GM18517 (cell line): ENCODE results near the gene TK1.
"Not testable (repeated sequence)": the region's sequence is repeated elsewhere in the genome, so short reads cannot be mapped to it uniquely, and the experiment has no call there.

Experiments
- ATAC-seq: cut with Tn5 transposase; IDR thresholded peaks from one replicate; pipeline ENCODE4 v1.9.1; 2021; ENCODE audit warnings: mild to moderate bottlenecking, moderate library complexity; ENCODE audit not compliant: unreplicated experiment

The TK1 gene, protein sequence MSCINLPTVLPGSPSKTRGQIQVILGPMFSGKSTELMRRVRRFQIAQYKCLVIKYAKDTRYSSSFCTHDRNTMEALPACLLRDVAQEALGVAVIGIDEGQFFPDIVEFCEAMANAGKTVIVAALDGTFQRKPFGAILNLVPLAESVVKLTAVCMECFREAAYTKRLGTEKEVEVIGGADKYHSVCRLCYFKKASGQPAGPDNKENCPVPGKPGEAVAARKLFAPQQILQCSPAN

DNA sequence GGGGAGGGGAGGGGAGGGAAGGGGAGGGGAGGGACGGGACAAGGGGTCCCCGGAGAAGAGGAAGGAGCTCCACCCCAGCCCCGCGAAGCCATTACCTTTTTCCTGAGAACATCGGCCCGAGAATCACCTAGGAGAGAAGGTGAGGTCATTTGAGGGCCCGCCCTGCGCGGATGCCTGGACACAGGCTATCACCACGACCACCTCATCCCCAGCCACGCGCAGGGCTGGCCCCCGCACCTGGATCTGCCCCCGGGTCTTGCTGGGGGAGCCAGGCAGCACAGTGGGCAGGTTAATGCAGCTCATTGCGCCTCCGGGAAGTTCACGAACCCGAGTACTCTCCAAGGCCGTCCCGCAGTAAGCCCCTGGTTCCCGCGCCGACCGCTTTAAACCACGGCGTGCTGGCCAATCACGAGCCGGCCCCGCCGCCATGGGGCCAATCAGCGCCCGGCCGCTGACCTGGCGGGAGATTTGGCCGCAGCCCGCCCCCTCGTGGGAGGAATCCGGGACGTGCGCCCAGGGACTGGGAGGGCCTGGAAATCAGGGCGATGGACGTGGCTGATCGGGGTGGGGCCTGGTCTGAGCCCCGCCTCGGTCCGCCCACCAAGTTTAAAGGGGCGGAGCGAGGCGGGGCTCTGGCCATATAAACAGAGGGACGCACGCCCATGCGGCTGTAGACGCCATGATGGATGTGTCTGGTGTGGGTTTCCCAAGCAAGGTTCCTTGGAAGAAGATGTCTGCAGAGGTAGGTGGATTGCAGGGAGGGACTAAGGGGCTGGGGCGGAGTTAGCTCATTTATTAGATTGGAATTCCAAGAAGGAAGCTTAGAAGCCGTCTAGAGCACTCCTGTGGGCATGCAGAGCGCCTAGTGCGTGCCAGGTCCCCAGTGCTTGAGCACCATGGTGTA, at the start of gene TK1, which contains the start of gene AFMID:
TSS of gene TK1 (minus strand) at position 361 of the 904 bp plus-strand sequence. CDS start at position 303, 58 bp downstream.
TSS of gene AFMID (plus strand) at position 671 of the 904 bp plus-strand sequence. CDS start at position 680, 9 bp downstream.
- peak; percentile 74 for ATAC-seq

DNA sequence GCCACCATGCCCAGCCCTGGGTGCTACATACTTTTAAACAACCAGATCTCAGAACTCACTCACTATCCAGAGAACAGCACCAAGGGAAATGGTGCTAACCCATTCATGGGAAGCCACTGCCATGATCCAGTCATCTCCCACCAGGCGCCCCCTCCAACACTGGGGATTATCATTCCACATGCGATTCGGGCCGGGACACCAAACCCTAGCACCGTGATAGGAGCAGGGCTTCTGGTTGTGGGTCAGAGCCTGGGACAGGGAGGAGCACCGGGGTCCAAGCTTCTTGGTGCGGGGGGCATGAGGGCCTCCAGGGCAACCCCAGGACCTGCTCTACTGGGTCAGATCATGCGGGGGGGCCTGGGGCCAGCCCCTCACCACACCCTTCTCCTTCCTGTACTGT, 49.0 kb upstream of the TK1 start:
- ATAC-seq = no peak

DNA sequence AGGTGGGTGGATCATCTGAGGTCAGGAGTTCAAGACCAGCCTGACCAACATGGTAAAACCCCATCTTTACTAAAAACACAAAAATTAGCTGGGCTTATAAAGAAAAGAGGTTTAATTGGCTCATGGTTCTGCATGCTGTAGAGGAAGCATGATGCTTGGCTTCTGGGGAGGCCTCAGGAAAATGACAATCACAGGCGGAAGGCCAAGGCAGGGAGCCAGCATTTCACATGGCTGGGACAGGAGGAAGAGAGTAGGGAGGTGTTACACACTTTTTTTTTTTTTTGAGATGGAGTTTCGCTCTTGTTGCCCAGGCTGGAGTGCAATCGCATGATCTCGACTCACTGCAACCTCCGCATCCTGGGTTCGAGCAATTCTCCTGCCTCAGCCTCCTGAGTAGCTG, 48.2 kb upstream of the TK1 start:
- not testable (repeated sequence) for ATAC-seq

DNA sequence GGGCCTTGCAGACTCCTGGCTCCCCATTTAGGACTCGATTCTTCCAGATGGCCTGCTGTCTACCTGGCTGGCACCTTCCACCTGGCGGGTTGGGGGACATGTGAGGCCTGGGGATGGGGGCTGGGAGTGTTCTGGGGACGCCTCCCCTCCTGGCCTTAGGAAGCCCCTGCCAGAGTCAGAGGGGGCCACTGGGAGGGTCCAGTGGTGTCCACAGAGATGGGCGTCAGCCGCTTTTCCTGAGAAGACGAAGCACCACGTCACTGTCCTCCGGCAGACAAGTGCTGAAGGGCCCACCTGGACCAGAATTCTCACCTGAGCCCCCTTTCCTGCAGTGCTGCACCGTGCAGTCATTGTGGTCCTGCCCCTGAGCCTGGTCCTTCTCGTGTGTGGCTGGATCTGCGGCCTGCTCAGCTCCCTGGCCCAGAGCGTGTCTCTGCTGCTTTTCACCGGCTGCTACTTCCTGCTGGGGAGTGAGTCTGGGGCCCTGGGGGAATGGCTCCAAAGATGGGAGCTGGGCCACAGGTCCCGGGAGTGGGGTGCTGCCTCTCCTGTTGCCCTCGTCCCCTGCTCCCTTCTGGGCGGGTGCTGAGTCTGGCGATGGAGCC, 47.5 kb upstream of the TK1 start:
- no peak for ATAC-seq

DNA sequence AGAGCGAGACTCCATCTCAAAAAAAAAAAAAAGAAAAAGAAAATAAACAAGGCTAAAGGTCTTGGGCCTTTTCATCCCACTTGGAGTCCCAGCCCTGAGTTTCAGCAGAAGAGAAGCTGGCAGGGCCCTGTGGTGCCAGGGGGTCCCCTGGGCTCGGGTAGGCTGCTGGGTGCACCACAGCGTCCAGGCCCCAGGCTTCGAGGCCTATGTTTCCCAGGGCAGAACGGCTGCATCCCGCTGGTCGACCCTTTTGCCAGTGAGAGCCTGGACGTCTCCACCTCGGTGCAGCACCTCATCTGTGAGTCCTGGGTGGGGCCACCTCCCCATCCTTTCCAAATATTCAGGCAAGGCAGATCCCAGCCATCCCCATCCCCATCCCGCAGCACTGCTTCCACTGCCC, 46.8 kb upstream of the TK1 start:
- no peak for ATAC-seq

DNA sequence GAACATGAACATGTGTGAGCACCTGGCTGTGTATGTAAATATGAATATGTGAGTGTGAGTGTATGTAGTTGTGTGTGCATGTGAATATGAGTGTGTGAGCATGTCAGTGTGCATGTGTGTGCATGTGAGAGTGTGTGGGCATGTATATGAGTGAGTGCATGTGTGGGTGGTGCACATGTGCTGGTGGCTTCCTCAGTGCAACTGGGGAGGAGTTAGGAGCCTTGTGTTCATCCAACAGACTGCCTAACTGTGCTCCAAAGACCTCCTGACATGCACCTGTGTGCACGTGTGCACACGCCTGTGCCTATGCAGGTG, 46.0 kb upstream of the TK1 start:
- no peak for ATAC-seq

DNA sequence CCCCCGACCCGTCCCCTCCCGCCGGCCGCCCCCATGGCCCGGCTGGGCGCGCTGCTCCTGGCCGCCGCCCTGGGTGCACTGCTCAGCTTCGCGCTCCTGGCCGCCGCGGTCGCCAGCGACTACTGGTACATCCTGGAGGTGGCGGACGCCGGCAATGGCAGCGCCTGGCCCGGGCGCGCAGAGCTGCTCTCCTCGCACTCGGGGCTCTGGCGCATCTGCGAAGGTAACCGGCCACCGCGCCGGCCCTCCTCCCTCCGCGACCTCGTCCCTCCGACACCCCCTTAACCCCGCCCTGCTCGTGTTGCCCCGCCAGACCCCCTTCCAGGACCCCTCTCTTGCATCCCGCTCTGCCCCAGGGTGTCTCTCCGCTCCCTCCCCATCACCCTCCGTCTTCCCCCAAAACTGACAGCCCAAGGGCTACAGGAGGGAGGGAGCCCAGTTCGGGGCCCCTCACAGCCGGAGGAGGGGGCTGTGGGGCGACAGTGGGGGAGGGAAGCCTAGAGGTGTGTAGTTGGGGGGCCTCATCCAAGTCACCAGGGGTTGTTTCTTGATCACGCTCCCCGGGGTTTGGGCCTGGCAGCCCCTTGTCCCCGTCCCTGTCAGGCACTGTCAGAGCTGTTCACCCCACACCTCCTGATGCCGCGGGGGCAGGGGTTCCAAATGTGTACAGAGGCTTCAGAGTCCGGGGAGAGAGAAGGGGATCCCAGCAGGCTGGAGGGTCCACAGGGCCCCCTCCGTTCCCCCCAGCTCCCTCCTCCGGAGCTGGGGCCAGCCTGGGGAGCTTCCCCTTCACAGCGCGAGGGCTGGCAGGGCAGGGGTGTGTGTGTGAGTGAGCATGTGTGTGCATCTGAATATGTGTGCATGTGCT, 45.4 kb upstream of the TK1 start:
- ATAC-seq = no peak

DNA sequence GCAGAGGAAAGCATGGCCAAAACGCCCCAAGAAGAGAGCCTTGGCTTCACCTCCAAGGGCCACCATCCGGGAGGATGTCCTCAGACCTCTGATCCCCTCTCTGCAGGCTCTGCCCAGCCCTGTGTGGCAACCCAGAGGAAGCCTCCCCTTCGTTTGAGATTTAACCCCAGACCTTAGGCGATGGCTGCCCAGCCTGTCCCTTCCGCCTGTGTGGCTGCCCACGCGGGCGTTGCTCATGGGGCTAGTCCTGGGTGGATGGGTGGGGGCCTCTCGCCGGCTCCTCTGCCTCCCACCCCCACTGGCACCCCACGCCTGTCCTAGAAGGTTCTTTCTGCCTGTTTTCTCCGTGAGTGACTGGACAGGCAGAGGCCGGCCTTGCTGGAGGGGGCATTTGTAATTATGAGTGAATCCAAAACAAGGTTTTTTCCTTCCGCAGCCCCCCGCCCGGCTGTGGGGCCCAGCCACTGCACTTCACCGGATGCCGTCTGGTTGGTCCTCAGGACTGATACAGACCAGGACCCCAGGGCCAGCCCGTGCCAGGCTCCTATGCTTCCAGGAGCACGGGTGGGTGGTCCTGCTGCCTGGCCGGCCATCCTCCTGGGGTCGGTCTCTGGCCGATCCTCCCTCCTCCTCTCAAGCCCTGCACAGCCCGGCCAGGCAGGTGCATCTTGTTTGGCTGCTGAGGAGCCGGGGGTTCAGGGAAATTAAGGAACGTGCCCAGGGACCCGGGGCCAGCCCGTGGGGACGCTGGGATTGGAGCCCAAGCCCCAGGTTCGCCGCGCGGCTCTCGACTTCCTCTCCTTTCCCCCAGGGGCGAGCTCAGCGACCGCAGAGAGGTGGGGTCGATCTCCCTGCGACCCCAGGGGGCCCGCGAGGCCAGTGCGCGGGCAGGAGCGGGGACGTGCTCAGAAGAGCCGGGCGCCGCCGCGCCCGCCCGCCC, 44.4 kb upstream of the TK1 start, which contains the start of gene TMEM235:
TSS of gene TMEM235 (plus strand) at position 636 of the 940 bp plus-strand sequence. CDS start 393 bp downstream, outside the sequence.
- ATAC-seq = no peak

DNA sequence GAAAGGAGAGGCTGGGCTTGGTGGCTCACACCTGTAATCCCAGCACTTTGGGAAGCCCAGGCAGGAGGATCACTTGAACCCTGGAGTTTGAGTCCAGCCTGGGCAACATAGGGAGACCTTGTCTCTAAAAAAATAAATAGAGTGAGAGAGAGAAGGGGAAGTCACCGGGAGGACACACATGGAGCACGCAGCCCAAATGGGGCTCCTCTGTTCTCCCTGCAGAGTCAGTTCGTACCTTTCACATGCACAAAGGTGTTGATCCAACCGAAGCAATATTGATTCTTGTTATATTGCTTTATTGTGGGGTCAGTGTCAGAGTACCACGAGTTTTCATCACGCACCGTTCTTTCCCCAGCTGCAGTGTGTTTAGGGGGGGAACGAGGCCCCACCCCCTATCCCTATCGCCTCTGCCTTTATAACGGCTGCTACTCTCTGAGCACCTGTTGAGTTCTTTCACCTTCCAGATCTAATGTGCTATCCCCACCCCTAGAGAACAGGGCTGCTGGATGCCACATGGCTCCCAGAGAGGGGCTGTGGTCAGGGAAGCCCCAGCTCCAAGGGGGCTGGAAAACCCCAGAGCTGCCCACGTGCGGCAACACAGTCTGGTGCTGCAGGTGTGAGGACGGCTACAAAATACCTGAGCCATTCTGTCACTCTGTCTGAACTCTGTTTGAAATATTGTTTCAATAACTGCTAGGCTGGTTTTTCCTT, 43.6 kb upstream of the TK1 start:
- ATAC-seq = no peak

DNA sequence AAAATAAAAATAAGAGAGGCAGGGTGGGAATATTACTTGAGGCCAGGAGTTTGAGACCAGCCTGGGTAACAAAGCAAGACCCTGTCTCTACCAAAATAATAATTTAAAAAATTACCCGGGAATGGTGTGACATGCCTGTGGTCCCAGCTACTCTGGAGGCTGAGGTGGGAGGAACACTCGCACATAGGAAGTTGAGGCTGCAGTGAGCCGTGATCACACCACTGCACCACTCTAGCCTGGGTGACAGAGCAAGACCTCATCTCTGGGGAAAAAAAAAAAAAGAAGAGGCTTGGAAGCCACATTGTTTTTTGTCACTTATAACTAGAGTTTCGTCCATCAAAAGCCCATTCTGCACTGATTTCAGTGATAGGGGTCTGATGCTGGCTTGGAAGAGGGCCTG, 41.3 kb upstream of the TK1 start:
- no peak for ATAC-seq

DNA sequence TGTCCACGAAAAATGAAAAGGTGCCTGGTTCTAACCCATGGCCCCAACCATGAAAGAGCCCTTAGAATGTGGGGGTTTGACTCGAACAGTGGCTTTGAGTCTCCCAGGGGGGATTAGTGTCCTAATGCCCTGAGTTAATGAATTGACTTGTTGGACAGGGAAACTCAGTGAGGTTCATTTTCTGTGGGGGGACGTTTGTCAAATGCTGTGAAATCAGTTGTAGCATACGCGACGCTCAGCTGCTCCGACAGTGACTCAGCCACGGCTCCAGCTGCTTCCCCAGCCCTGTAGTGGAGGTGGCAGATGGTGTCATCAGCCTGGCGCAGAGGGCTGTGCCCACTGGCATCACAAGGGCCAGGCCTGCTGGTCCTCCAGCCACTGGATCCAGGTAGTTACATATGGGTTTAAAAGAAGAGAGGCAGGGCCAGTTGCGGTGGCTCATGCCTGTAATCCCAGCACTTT, 40.6 kb upstream of the TK1 start:
- no peak for ATAC-seq

DNA sequence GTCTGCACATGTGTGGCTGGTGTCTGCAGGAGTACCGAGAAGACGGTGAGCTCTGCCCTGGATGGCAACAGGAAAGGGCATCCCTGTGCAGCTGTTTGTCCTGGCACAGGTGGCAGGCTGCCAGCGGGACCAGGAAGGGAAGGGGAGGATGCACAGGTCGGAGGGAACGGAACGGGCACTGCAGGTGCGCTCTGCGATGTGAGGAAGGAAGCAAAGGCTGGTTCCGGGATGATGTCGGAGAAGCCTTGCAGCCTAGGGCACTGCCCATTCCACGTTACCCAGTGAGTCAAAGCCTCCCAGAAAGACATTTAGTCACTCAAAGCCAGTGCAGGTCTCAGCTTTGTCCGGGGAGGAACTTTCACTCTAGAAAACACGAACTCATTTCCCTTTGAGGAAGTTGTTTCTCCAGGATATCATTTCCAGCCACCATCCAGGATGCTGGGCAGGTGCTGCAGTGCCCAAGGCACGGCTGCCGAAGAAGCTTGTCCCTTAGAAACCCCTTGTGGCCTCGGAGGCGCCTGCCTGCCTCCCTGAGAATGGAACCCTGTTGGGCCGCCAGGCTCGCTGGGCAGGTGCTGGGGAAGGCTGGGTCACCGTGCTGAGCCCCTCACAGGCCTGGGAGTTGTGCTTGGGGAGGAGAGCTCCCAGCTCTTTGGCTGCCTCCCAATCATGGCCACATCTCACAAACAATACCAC, 40.1 kb upstream of the TK1 start:
- ATAC-seq = no peak

DNA sequence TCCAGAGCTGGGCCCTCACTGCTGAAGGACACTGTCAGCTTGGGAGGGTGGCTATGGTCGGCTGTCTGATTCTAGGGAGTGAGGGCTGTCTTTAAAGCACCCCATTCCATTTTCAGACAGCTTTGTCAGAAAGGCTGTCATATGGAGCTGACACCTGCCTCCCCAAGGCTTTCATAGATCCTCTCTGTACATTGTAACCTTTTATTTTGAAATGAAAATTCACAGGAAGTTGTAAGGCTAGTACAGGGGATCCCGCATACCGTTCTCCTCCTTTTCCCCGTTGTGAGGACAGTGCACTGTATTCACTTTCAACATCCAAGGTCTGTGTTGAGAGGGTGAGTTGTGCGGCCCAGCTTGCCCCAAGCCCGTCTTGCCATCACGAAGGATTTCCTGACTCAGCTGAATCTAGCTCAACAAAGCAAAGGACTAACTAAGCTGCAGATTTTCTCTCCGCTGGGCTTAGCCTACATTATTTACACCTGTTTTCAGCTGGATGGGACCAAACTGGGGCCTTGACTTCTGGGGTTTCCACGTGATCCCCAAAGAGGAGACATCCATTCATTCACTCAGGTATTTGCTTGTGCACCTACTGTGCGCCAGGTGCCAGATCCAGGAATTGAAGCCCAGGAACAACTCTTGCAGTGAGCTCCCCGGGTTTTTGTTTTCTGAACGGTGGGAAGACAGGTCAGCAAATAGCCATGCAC, 39.4 kb upstream of the TK1 start:
- no peak for ATAC-seq

DNA sequence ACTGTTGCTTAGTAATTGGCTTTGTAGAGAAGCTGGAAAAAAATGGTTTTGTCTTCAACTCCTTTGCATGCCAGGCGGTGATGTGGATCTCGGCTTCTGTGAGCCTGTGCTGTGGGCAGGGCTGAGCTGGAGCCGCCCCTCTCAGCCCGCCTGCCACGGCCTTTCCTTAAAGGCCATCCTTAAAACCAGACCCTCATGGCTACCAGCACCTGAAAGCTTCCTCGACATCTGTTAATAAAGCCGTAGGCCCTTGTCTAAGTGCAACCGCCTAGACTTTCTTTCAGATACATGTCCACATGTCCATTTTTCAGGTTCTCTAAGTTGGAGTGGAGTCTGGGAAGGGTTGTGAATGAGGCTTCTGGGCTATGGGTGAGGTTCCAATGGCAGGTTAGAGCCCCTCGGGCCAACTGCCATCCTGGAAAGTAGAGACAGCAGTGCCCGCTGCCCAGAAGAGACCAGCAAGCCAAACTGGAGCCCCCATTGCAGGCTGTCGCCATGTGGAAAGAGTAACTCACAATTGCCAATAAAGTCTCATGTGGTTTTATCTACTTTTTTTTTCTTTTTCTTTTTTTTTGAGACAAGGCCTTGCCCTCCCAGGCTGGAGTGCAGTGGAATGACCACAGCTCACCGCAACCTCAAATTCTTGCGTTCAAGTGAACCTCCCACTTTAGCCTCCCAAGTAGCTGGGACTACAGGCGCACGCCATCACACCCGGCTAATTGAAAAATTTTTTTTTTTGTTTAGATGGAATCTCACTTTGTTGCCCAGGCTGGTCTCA, 38.4 kb upstream of the TK1 start:
- ATAC-seq = no peak

DNA sequence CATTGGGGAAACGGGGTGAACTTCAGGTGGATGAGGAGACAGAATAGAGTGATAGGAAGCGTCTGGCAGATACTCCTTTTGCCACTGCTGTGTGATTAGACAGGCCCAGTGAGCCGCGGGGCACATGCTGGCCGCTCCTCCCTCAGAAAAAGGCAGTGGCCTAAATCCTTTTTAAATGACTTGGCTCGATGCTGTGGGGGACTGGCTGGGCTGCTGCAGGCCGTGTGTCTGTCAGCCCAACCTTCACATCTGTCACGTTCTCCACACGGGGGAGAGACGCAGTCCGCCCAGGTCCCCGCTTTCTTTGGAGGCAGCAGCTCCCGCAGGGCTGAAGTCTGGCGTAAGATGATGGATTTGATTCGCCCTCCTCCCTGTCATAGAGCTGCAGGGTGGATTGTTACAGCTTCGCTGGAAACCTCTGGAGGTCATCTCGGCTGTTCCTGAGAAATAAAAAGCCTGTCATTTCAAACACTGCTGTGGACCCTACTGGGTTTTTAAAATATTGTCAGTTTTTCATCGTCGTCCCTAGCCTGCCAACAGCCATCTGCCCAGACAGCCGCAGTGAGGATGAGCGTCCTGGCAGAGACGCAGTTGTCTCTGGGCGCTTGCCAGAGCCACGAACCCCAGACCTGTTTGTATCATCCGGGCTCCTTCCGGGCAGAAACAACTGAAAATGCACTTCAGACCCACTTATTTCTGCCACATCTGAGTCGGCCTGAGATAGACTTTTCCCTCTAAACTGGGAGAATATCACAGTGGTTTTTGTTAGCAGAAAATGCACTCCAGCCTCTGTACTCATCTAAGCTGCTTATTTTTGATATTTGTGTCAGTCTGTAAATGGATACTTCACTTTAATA, 37.6 kb upstream of the TK1 start:
- ATAC-seq = no peak

DNA sequence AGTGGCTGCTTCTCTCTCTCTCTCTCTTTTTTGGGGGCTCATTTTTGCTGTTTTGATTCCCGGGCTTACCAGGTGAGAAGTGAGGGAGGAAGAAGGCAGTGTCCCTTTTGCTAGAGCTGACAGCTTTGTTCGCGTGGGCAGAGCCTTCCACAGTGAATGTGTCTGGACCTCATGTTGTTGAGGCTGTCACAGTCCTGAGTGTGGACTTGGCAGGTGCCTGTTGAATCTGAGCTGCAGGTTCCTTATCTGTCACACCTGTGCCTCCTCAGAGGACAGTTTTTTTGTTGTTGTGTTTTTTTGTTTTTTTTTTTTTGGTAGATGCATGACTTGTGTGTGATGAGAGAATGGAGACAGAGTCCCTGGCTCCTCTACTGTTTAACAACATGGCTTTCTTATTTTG, 36.9 kb upstream of the TK1 start:
- ATAC-seq = no peak
